Muscle layer of colon (tissue), 2 donors: ENCODE data around the gene TYRO3.
"Not testable (repeated sequence)": the region's sequence is repeated elsewhere in the genome, so short reads cannot be mapped to it uniquely, and the experiment has no call there.

Experiments
- H3K27ac ChIP-seq: one replicate; pipeline ENCODE4 v1.7.0; 2013; ENCODE audit warnings: low read depth, mild to moderate bottlenecking, low read length, moderate library complexity
- H3K27me3 ChIP-seq, 2 donors: one replicate each; pipeline ENCODE4 v1.7.0; 2013; ENCODE audit warnings: low read length in 2 of 2, mild to moderate bottlenecking in 2 of 2; ENCODE audit not compliant: insufficient read depth in 2 of 2, control insufficient read depth in 1 of 2
- H3K36me3 ChIP-seq: one replicate; pipeline ENCODE4 v1.7.0; 2013; ENCODE audit warnings: mild to moderate bottlenecking, low read length; ENCODE audit not compliant: insufficient read depth
- H3K4me1 ChIP-seq: one replicate; pipeline ENCODE4 v1.7.0; 2013; ENCODE audit warnings: mild to moderate bottlenecking, low read length; ENCODE audit not compliant: insufficient read depth
- H3K4me3 ChIP-seq, 2 donors: one replicate each; pipeline ENCODE4 v1.7.0; 2013; ENCODE audit warnings: low read length in 2 of 2, low read depth in 1 of 2, mild to moderate bottlenecking in 1 of 2, moderate library complexity in 1 of 2
- H3K9ac ChIP-seq: one replicate; pipeline ENCODE4 v1.7.0; 2013; ENCODE audit warnings: low read length
- H3K9me3 ChIP-seq: one replicate; pipeline ENCODE4 v1.7.0; 2013; ENCODE audit warnings: mild to moderate bottlenecking, low read length
- donor health status: abdominal sarcoma.
- donor health status: Adenocarcinoma of cecum.

The TYRO3 gene

DNA sequence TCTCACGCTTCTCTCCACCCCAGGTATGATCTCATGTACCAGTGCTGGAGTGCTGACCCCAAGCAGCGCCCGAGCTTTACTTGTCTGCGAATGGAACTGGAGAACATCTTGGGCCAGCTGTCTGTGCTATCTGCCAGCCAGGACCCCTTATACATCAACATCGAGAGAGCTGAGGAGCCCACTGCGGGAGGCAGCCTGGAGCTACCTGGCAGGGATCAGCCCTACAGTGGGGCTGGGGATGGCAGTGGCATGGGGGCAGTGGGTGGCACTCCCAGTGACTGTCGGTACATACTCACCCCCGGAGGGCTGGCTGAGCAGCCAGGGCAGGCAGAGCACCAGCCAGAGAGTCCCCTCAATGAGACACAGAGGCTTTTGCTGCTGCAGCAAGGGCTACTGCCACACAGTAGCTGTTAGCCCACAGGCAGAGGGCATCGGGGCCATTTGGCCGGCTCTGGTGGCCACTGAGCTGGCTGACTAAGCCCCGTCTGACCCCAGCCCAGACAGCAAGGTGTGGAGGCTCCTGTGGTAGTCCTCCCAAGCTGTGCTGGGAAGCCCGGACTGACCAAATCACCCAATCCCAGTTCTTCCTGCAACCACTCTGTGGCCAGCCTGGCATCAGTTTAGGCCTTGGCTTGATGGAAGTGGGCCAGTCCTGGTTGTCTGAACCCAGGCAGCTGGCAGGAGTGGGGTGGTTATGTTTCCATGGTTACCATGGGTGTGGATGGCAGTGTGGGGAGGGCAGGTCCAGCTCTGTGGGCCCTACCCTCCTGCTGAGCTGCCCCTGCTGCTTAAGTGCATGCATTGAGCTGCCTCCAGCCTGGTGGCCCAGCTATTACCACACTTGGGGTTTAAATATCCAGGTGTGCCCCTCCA, 19.1 kb downstream of the TYRO3 start:
- no peak overlapping the region for H3K9ac ChIP-seq
- no peak overlapping the region for H3K27ac ChIP-seq
- no peaks in the 10 kb centered on the region for H3K9me3 ChIP-seq
- no peaks in the 10 kb centered on the region for H3K4me1 ChIP-seq
- H3K36me3 ChIP-seq: no peaks in the 10 kb centered on the region
- no peak overlapping the region for H3K4me3 ChIP-seq
- H3K27me3 ChIP-seq: no peaks in the 10 kb centered on the region

DNA sequence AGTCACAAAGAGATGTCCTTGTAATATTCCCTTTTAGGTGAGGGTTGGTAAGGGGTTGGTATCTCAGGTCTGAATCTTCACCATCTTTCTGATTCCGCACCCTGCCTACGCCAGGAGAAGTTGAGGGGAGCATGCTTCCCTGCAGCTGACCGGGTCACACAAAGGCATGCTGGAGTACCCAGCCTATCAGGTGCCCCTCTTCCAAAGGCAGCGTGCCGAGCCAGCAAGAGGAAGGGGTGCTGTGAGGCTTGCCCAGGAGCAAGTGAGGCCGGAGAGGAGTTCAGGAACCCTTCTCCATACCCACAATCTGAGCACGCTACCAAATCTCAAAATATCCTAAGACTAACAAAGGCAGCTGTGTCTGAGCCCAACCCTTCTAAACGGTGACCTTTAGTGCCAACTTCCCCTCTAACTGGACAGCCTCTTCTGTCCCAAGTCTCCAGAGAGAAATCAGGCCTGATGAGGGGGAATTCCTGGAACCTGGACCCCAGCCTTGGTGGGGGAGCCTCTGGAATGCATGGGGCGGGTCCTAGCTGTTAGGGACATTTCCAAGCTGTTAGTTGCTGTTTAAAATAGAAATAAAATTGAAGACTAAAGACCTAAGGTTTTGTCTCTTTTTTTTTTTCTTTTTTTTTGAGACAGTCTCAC, 19.8 kb downstream of the TYRO3 start:
- Histone ChIP-seq H3K9me3 (no peaks in the 10 kb centered on the region), H3K27me3 (no peaks in the 10 kb centered on the region), H3K4me1 (no peaks in the 10 kb centered on the region), H3K36me3 (no peaks in the 10 kb centered on the region), H3K4me3 (no peak overlapping the region), H3K27ac (no peak overlapping the region), H3K9ac (no peak overlapping the region)

DNA sequence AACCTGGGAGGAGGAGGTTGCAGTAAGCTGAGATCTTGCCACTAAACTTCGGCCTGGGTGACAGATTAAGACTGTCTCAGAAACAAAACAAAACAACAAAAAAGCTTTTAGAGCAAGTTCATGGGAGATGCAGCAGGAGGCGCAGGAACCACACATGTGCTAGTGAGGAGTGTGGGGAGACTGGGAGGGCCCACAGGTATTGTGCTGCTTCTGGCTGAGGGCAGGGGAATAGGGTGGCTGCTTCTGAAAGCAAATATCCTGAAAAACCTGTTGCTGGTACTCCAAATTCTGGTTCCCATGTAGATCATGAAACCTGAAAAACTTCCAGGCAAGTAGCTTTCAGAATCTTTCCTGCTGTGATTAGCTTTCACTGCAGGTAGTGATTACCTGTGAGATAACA, 22.1 kb downstream of the TYRO3 start:
- H3K4me3 ChIP-seq: no peak overlapping the region
- no peaks in the 10 kb centered on the region for H3K36me3 ChIP-seq
- H3K9me3 ChIP-seq: no peaks in the 10 kb centered on the region
- H3K9ac ChIP-seq: no peak overlapping the region
- no peaks in the 10 kb centered on the region for H3K27me3 ChIP-seq
- H3K27ac ChIP-seq: no peak overlapping the region
- H3K4me1 ChIP-seq: no peaks in the 10 kb centered on the region

DNA sequence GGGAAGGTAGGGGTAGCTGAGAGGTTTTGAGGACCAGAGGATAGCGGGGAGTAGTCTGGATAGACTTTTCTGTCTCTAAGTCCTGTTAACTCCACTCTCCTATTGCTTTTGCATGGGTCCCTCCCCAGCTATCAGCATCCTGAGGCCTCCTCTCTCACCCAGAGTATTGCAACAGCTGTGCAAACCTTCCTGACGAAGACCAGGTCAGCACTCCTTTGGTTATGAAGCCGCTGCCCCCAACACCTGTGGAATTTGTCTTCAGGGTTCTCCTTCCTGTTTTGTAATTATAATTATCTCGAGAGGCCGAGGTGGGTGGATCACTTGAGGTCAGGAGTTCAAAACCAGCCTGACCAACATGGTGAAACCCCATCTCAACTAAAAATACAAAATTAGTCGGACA, 24.8 kb downstream of the TYRO3 start:
- Histone ChIP-seq H3K9me3 (no peaks in the 10 kb centered on the region), H3K27me3 (no peaks in the 10 kb centered on the region), H3K9ac (no peak overlapping the region), H3K4me3 (no peak overlapping the region), H3K4me1 (no peaks in the 10 kb centered on the region), H3K36me3 (no peaks in the 10 kb centered on the region), H3K27ac (no peak overlapping the region)

DNA sequence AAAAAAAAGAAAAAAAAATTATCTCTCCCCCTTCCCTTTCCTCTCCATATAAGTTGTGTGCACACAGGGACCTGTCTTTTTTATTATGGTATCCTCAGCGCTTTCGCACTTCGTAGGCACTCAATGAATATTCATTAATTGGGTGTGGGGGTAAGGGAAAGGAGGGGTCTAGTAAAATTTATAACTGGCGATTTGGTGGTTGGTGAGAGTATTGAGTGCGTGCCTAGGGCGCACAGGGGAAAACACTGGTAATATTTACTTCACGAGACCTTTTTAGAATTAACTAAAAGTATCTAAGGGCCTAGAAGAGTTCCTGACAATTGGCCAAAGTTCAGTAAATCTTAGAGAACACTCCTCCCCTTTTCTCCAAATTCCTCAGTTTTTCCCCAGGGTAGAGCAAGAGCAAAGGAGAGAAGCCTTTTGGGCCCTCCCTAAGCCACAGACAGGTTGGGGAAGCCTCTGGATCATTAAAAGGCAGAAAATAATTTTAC, 25.7 kb downstream of the TYRO3 start:
- no peaks in the 10 kb centered on the region for H3K4me1 ChIP-seq
- no peaks in the 10 kb centered on the region for H3K36me3 ChIP-seq
- peak overlapping the region; percentile 47 to 77 for H3K4me3 ChIP-seq
- H3K9me3 ChIP-seq: no peaks in the 10 kb centered on the region
- H3K27ac ChIP-seq: peak overlapping the region; percentile 24
- H3K27me3 ChIP-seq: no peaks in the 10 kb centered on the region
- peak overlapping the region; percentile 53 for H3K9ac ChIP-seq

DNA sequence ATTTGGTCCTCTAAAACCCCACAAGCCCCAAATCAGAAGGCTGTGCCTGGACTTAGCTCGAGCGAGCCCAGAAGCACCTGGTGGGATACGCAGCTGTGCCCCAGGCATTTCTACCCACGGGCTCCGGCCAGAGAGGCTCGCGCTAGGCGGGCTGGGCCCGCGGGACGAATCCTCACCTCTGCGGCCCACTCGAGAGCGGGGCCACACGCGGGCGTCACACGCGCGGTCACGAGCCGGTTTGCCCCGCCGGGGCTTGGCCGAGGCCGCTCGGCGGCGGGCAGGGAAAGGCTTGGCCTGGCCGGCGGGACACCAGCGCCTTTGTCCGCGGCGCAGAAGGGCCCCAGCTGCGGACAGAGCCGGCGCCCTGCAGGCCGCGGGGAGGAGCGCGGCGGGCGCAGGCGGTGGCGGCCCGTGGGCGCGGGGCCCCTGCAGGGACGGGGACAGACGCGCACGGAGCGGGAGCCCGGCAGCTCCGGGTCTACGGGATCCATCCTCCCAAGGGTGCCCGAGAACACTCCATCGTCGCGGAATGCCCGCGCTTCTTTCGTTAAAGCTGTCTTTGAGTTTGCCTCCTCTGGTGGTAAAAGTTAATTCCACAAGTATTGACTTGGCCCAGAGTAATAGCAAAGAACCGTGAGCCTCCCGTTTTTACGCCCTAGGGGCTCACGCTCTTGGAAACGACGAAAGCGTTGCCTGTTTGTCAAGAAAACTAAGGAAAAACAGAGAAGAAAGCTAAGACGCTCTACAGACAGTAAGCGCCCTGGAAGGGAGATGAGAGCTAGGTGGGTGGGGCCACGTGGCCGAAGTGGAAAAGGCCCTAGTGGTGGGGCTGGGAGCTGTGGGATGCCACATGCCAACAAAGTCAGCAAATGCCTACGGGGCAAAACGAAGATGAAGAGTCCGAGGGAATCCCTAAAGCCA, 26.4 kb downstream of the TYRO3 start:
- H3K36me3 ChIP-seq: no peaks in the 10 kb centered on the region
- H3K27ac ChIP-seq: peak overlapping the region; percentile 58
- no peaks in the 10 kb centered on the region for H3K4me1 ChIP-seq
- H3K4me3 ChIP-seq: peak overlapping the region; percentile 47 to 77
- H3K27me3 ChIP-seq: no peaks in the 10 kb centered on the region
- H3K9me3 ChIP-seq: no peaks in the 10 kb centered on the region
- H3K9ac ChIP-seq: peak overlapping the region; percentile 53

DNA sequence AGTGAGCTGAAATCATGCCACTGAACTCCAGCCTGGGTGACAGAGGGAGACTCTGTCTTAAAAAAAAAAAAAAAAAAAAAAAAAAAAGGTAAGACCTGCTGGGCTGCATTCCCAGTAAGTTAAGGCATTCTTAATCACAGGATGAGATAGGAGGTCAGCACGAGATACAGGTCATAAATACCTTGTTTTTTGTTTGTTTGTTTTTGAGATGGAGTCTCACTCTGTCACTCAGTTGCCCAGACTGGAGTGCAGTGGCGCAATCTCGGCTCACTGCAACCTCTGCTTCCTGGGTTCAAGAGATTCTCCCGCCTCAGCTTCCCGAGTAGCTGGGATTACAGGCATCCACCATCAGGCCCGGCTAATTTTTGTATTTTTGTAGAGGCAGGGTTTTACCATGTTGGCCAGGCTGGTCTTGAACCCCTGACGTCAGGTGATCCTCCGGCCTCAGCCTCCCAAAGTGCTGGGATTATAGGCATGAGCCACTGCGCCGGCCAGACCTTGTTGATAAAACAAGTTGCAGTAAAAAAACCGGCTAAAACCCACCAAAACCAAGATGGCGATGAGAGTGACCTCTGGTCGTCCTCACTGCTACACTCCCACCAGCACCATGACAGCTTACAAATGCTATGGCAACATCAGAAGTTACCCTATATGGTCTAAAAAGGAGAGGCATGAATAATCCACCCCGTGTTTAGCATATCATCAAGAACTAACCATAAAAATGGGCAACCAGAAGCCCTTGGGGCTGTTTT, 27.7 kb downstream of the TYRO3 start:
- not testable (repeated sequence) for H3K9me3 ChIP-seq

DNA sequence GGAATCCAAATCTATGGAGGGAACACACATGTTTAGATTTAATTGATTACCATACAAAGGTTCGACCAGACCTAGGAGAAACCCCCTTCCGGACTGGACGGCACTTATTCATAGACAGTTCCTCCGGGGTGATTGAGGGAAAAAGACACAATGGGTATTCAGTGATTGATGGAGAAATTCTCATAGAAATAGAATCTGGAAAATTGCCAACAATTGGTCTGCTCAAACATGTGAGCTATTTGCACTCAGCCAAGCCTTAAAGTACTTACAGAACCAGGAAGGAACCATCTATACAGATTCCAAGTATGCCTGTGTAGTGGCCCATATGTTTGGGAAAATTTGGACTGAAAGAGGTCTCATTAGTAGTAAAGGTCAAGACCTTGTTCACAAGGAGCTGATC, 30.0 kb downstream of the TYRO3 start:
- not testable (repeated sequence) for H3K27ac ChIP-seq, H3K27me3 ChIP-seq, H3K4me3 ChIP-seq

More for the DNA sequence above, 27.7 kb downstream of the TYRO3 start:
- H3K4me3 ChIP-seq, H3K36me3 ChIP-seq, H3K27me3 ChIP-seq, H3K27ac ChIP-seq, H3K4me1 ChIP-seq, H3K9ac ChIP-seq: not testable (repeated sequence)

DNA sequence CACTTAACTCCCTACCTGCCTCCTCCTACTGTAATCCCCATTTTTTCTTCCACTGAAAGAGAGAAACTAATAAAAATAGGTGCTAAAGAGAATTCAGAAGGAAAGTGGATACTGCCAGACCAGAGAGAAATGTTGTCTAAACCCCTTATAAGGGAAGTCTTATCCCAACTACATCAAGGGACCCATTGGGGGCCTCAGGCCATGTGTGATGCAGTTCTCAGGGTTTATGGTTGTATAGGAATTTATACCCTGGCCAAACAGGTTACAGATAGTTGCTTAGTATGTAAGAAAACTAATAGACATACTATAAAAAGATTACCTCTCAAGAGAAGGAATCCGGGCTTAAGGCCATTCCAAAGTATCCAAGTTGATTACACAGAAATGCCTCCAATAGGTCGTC, 30.6 kb downstream of the TYRO3 start:
- H3K27me3 ChIP-seq, H3K4me3 ChIP-seq, H3K4me1 ChIP-seq, H3K9ac ChIP-seq, H3K27ac ChIP-seq, H3K9me3 ChIP-seq, H3K36me3 ChIP-seq: not testable (repeated sequence)

More for the DNA sequence above, 30.0 kb downstream of the TYRO3 start:
- H3K4me1 ChIP-seq, H3K9me3 ChIP-seq, H3K36me3 ChIP-seq, H3K9ac ChIP-seq: not testable (repeated sequence)

DNA sequence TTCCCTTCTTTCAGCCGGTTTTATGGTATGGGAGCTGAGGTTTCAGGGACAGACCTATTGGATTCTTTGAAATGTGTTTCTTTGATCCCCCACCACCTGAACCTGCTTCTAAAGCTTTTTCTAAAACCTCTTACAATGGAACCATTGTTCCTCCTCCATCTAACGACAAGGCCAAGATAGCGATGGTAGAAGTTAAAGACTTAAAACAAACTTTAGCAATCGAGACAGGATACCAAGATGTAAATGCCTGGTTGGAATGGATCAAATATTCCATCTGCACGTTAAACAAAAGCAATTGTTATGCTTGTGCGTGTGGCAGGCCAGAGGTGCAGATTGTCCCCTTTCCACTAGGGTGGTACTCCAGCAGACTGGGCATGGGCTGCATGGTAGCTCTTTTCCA, 32.2 kb downstream of the TYRO3 start:
- H3K36me3 ChIP-seq, H3K4me1 ChIP-seq, H3K9ac ChIP-seq, H3K27me3 ChIP-seq, H3K27ac ChIP-seq, H3K9me3 ChIP-seq, H3K4me3 ChIP-seq: not testable (repeated sequence)

DNA sequence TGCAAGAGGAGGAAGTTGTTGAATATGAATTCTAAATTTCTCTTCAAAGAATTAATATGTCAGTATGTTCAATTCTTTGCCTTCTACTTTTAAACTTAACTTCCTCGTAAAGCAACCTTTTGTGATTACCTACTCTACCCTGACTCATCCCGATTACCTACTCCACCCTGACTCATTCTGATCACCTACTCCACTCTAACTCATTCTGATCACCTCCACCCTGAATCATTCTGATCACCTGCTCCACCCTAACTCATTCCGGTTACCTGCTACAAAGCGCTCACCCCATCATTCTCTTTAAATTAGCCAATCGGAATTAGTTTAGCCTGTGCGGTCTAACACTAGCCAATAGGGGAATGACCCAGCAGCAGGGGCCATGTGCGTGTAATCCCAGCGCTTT, 33.7 kb downstream of the TYRO3 start:
- H3K27ac ChIP-seq, H3K4me1 ChIP-seq, H3K4me3 ChIP-seq, H3K27me3 ChIP-seq, H3K9ac ChIP-seq, H3K36me3 ChIP-seq, H3K9me3 ChIP-seq: not testable (repeated sequence)
